ENCODE results near the gene RNF5. TPM values are rescaled to one million over a fixed set of nuclear protein-coding genes. Genes with fewer than 3 reads are reported as not detected.

RNF5 gene
- total RNA-seq, 3 donors from 2014 or later = 79.0 to 114 (median 85.0) TPM

DNA sequence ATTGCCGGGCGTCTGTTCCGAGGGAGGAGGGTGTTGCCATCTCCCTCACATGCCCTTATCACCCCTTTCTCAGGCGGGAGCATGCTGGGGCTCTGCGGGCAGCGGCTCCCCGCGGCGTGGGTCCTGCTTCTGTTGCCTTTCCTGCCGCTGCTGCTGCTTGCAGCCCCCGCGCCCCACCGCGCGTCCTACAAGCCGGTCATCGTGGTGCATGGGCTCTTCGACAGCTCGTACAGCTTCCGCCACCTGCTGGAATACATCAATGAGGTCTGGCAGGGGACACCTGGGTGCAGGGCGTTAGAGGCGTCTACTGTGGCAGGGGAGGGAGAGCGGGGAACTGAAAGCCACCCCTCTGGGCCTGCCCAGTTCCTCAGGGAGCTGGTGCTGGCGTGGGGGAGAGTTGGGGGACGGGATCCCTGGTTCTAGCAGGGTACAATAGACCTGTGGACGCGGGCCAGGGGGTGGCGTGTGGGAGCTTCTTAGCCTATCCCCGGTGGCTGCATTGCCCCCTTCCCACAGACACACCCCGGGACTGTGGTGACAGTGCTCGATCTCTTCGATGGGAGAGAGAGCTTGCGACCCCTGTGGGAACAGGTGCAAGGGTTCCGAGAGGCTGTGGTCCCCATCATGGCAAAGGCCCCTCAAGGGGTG lies 23.6 kb upstream of the RNF5 start:
- H3K4me1 ChIP-seq (ENCODE audit: low read depth) = peaks cover 26% of the 10 kb centered on the region
- intact Hi-C loops (cut with DNase I, micrococcal nuclease) = no loop called here
- peak; percentile 88 for ATAC-seq
- H3K9me3 ChIP-seq = no peaks in the 10 kb centered on the region
- DNase-seq = peak; percentile 82 to 85 (median 83)
- H3K4me3 ChIP-seq = peak overlapping the region; percentile 42
- peak; percentile 16 for TF ChIP-seq CTCF (IDR thresholded peaks at IDR 0.05)
- H3K36me3 ChIP-seq (ENCODE audit: low read depth) = no peaks in the 10 kb centered on the region

- DNase-seq = no peak
- no peak for ATAC-seq
- Histone ChIP-seq H3K4me1 (ENCODE audit: low read depth) (peaks cover 26% of the 10 kb centered on the region), H3K9me3 (no peaks in the 10 kb centered on the region), H3K4me3 (no peak overlapping the region), H3K36me3 (ENCODE audit: low read depth) (no peaks in the 10 kb centered on the region)
- TF ChIP-seq CTCF (IDR thresholded peaks at IDR 0.05) = no peak
- intact Hi-C loops (cut with DNase I, micrococcal nuclease) = no loop called here
Observed at GRCh38 chr6:32156891-32157290, 21.3 kb upstream of the RNF5 start.

DNA sequence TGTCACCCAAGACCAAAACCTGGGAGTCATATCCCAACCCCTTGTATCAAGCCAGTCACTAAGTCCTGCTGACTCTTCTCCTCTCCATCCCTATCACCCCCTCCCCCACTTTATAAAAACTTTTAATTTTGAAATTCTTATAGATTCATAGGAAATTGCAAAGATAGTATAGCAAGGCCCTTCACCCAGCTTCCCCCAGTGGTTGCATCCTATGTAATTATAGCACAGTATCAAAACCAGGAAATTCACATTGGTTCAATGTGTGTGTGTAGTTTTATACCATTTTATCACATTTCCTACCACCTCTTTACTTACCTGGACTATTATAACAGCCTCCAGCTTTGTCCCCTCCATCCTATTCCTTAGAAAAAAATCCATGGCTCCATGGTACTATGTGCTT lies 20.2 kb upstream of the RNF5 start:
- DNase-seq (no peak), ATAC-seq (no peak)
- peaks cover 22% of the 10 kb centered on the region for H3K4me1 ChIP-seq (ENCODE audit: low read depth)
- intact Hi-C loops (cut with DNase I, micrococcal nuclease) = no loop called here
- H3K4me3 ChIP-seq = no peak overlapping the region
- H3K9me3 ChIP-seq = no peaks in the 10 kb centered on the region
- no peak for TF ChIP-seq CTCF (IDR thresholded peaks at IDR 0.05)
- no peaks in the 10 kb centered on the region for H3K36me3 ChIP-seq (ENCODE audit: low read depth)

DNA sequence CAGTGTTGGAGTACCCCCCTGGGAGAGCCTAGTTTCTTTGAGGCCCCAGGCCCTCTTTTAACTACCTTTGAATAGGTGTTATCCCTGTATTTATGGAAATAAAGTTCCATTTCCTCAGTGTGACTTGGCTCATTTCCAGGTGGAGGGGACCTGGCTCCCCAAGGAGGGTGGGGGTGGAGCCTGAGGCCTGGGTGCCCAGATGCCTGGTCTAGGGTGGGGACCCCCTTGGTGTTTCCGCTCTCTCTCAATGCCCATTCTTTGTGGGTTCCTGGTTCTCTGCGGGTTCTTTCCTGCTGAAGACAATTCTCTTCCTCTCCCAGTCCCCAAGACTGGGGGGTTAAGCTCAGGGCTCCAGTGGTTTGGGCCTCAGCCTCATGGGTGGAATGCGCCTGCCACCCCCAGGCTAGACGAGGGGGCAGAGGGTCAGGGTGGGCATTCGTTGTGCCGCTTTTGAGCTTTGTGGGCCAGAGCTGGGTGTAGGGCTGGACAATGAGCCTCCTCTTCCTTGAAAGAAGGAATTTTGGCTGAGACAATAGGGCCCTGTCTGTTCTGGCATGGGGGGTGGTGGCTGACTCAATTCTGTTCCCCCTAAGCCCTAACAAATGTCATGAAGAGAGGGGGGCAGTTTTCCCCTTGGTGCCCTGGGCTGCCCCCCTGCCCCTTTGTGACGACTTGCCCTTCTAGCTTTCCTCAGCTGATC lies 14.5 kb upstream of the RNF5 start:
- DNase-seq (no peak), ATAC-seq (no peak)
- no peak for TF ChIP-seq CTCF (IDR thresholded peaks at IDR 0.05)
- intact Hi-C loops (cut with DNase I, micrococcal nuclease) = no loop called here
- Histone ChIP-seq H3K9me3 (no peaks in the 10 kb centered on the region), H3K36me3 (ENCODE audit: low read depth) (no peaks in the 10 kb centered on the region), H3K4me3 (no peak overlapping the region), H3K4me1 (ENCODE audit: low read depth) (no peaks in the 10 kb centered on the region)

- Histone ChIP-seq H3K36me3 (ENCODE audit: low read depth) (no peaks in the 10 kb centered on the region), H3K9me3 (no peaks in the 10 kb centered on the region), H3K4me3 (no peak within 1 kb of the TSS), H3K4me1 (ENCODE audit: low read depth) (no peaks in the 10 kb centered on the region)
- ATAC-seq (no peak), DNase-seq (no peak)
- TF ChIP-seq CTCF (IDR thresholded peaks at IDR 0.05) = no peak
- intact Hi-C loops (cut with DNase I, micrococcal nuclease) = no loop called here
Observed at GRCh38 chr6:32164295-32164694, 13.9 kb upstream of the RNF5 start, which contains the start of gene EGFL8. Gene EGFL8 (plus strand): TSS chr6:32164595. CDS start chr6:32166166, 1,571 bp downstream.
